Measurements from ENCODE around the gene TTC34.

Gene TTC34

GRCh38 chr1:2829846-2830615 is 28.5 kb upstream of the TTC34 start:
- DNase-seq = no peak

GRCh38 chr1:2828586-2829250 is 27.2 kb upstream of the TTC34 start:
- no peak for DNase-seq

GRCh38 chr1:2826736-2827292 is 25.3 kb upstream of the TTC34 start:
- DNase-seq = no peak

GRCh38 chr1:2826316-2826715 is 24.8 kb upstream of the TTC34 start:
- DNase-seq = no peak

GRCh38 chr1:2825487-2826189 is 24.1 kb upstream of the TTC34 start:
- no peak for DNase-seq

GRCh38 chr1:2824999-2825398 is 23.5 kb upstream of the TTC34 start:
- DNase-seq = no peak

GRCh38 chr1:2823921-2824610 is 22.6 kb upstream of the TTC34 start:
- DNase-seq = no peak

- DNase-seq = no peak
Measured at GRCh38 chr1:2822621-2823145, 21.2 kb upstream of the TTC34 start.

- peak in 1 of 4 experiments; percentile 50 for DNase-seq
Measured at GRCh38 chr1:2821966-2822620, 20.6 kb upstream of the TTC34 start.

GRCh38 chr1:2821373-2821955 is 20.0 kb upstream of the TTC34 start:
- no peak for DNase-seq

- no peak for DNase-seq
Measured at GRCh38 chr1:2820731-2821372, 19.4 kb upstream of the TTC34 start.

- DNase-seq = no peak
Measured at GRCh38 chr1:2819831-2820730, 18.6 kb upstream of the TTC34 start.

- DNase-seq = no peak
Measured at GRCh38 chr1:2819429-2819828, 17.9 kb upstream of the TTC34 start.

GRCh38 chr1:2817784-2818564 is 16.5 kb upstream of the TTC34 start:
- DNase-seq = no peak

- DNase-seq = no peak
Measured at GRCh38 chr1:2816786-2817185, 15.3 kb upstream of the TTC34 start.

- DNase-seq = no peak
Measured at GRCh38 chr1:2815551-2815950, 14.1 kb upstream of the TTC34 start.

GRCh38 chr1:2814511-2815075 is 13.1 kb upstream of the TTC34 start:
- no peak for DNase-seq

GRCh38 chr1:2812939-2813653 is 11.6 kb upstream of the TTC34 start:
- DNase-seq = no peak

Data from activated naive CD4-positive, alpha-beta T cell (primary cell).